ENCODE results near the gene DGKH. TPM values are rescaled to one million over a fixed set of nuclear protein-coding genes. Genes with fewer than 3 reads are reported as not detected.

The DGKH gene
- total RNA-seq, 1 donor from 2014 or later = 9.6 TPM

GRCh38 chr13:42102961-42103865 lies 54.8 kb downstream of the DGKH start:
- TF ChIP-seq CTCF (conservative IDR thresholded peaks at IDR 0.05) = no peak
- Mint-ChIP-seq H3K27me3 (no peaks in the 10 kb centered on the region), H3K36me3 (peaks cover 3% of the 10 kb centered on the region), H3K9me3 (no peaks in the 10 kb centered on the region), H3K4me3 (no peak overlapping the region), H3K27ac (no peak overlapping the region), H3K4me1 (ENCODE audit: unreplicated experiment) (peaks cover 8% of the 10 kb centered on the region)
- DNase-seq (ENCODE audit: extremely low spot score, unreplicated experiment) = no peak

- H3K27ac Mint-ChIP-seq = no peak overlapping the region
- no peaks in the 10 kb centered on the region for H3K9me3 Mint-ChIP-seq
- H3K36me3 Mint-ChIP-seq = peaks cover 3% of the 10 kb centered on the region
- peaks cover 17% of the 10 kb centered on the region for H3K4me1 Mint-ChIP-seq (ENCODE audit: unreplicated experiment)
- DNase-seq (ENCODE audit: extremely low spot score, unreplicated experiment) = no peak
- no peak overlapping the region for H3K4me3 Mint-ChIP-seq
- TF ChIP-seq CTCF (conservative IDR thresholded peaks at IDR 0.05) = no peak
- H3K27me3 Mint-ChIP-seq = no peaks in the 10 kb centered on the region
These were observed 58.5 kb downstream of the DGKH start for GRCh38 chr13:42106998-42107397.

GRCh38 chr13:42107421-42107820 lies 59.0 kb downstream of the DGKH start:
- no peak for DNase-seq (ENCODE audit: extremely low spot score, unreplicated experiment)
- Mint-ChIP-seq H3K27ac (no peak overlapping the region), H3K27me3 (no peaks in the 10 kb centered on the region), H3K4me1 (ENCODE audit: unreplicated experiment) (peaks cover 17% of the 10 kb centered on the region), H3K36me3 (peaks cover 3% of the 10 kb centered on the region), H3K9me3 (no peaks in the 10 kb centered on the region), H3K4me3 (no peak overlapping the region)
- no peak for TF ChIP-seq CTCF (conservative IDR thresholded peaks at IDR 0.05)

GRCh38 chr13:42108217-42108616 lies 59.8 kb downstream of the DGKH start:
- no peak overlapping the region for H3K27ac Mint-ChIP-seq
- no peaks in the 10 kb centered on the region for H3K9me3 Mint-ChIP-seq
- H3K4me3 Mint-ChIP-seq = no peak overlapping the region
- DNase-seq (ENCODE audit: extremely low spot score, unreplicated experiment) = no peak
- TF ChIP-seq CTCF (conservative IDR thresholded peaks at IDR 0.05) = no peak
- peaks cover 17% of the 10 kb centered on the region for H3K4me1 Mint-ChIP-seq (ENCODE audit: unreplicated experiment)
- no peaks in the 10 kb centered on the region for H3K27me3 Mint-ChIP-seq
- H3K36me3 Mint-ChIP-seq = peaks cover 3% of the 10 kb centered on the region

- TF ChIP-seq CTCF (conservative IDR thresholded peaks at IDR 0.05) = no peak
- Mint-ChIP-seq H3K4me3 (no peak overlapping the region), H3K27ac (no peak overlapping the region), H3K27me3 (no peaks in the 10 kb centered on the region), H3K9me3 (no peaks in the 10 kb centered on the region), H3K4me1 (ENCODE audit: unreplicated experiment) (peaks cover 22% of the 10 kb centered on the region), H3K36me3 (peaks cover 3% of the 10 kb centered on the region)
- no peak for DNase-seq (ENCODE audit: extremely low spot score, unreplicated experiment)
These were observed 61.5 kb downstream of the DGKH start for GRCh38 chr13:42109957-42110356.

Measured in type B pancreatic cell (in vitro differentiated cells).